HUDEP-2 (cell line): ENCODE measurements around the gene GIT2.
A peak's percentile ranks its signal among the peaks of the same experiment; 100 is the strongest.
"Not testable (repeated sequence)": the region's sequence is repeated elsewhere in the genome, so short reads cannot be mapped to it uniquely, and the experiment has no call there.

Experiments used
- DNase-seq, 76 experiments: peaks; one replicate each; lab custom pipeline; 2025; ENCODE audit not compliant: unreplicated experiment in 76 of 76; lab: John Stamatoyannopoulos, UW

Gene GIT2

GRCh38 chr12:109986236-109986635 lies 9.9 kb downstream of the GIT2 start:
- DNase-seq = not testable (repeated sequence)

- DNase-seq = peak in 17 of 76 experiments; percentile 2 to 45 (median 11)
Observed at GRCh38 chr12:109983432-109984142, 12.6 kb downstream of the GIT2 start.

DNA sequence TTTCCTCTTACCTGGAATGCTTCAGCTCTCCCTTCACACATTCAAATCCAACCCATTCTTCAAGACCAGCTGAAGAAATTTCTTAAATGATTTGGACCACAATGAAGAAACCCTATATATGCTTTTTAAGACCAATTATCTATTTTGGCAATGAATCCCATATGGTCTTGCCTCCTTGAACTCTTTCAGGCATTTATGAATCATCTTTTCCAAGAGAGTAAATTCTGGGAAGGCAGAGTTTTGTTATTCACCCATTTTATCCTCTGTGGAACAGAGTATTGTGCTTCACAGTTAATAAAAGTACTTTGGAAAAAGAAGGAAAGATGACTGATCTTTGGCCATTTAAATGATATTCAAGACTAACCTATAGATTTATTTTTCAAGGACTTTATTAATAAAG lies 14.0 kb downstream of the GIT2 start:
- DNase-seq = no peak

- no peak for DNase-seq
Observed at GRCh38 chr12:109981311-109981710, 14.9 kb downstream of the GIT2 start.

GRCh38 chr12:109972821-109973220 lies 23.3 kb downstream of the GIT2 start:
- no peak for DNase-seq

DNA sequence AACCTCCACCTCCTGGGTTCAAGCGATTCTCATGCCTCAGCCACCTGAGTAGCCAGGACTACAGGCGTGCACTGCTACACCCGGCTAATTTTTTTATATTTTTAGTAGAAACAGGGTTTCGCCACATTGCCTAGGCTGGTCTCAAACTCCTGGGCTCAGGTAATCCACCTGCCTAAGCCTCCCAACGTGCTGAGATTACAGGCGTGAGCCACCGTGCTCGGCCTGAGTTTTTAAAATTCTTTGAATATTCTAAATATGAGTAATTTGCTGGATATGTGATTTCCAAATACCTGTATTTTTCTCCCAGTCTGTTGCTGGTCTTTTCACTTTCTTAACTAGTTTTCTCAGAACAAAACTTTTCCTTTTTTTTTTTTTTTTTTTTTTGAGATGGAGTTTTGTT lies 27.4 kb downstream of the GIT2 start:
- DNase-seq = no peak

DNA sequence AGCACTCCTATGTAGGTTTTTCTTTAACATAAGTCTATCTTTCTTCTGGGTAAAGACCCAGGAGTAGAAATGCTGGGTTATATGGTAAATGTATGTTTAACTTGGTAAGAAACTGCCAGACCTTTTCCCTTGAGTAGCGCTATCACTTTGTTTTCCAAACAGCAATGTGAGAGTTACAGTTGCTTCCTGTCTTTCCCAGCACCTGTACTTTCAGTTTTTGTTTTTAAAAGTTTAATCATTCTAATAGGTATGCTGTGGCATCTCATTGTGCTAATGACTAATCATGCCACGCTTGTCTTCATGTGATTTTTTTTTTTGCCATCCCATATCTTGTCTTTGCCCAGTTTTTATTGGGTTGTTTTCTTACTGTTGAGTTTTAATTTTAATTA lies 28.1 kb downstream of the GIT2 start:
- no peak for DNase-seq

GRCh38 chr12:109967383-109968031 lies 28.7 kb downstream of the GIT2 start:
- no peak for DNase-seq

DNA sequence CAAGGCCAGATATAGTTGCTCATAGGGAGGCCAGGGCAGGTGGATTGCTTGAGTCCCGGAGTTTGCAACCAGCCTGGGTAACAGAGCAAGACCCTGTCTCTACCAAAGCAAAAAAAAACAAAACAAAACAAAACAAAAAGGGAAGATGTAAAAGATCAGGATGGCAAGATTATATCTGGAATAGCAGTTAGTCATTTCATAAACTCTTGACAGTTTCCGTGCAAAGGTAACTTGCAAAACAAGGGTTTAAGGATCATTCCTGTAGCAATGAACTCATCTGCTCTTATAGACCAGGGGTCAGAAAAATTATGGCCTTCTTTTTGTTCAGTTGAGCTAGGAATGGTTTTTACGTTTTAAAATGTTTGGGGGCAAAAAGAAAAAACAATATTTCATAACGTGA lies 29.6 kb downstream of the GIT2 start:
- no peak for DNase-seq

- peak in 2 of 76 experiments; percentile 6 to 14 for DNase-seq
Observed at GRCh38 chr12:109963743-109964429, 32.3 kb downstream of the GIT2 start.

- DNase-seq = no peak
Observed at GRCh38 chr12:109963330-109963729, 32.8 kb downstream of the GIT2 start.

GRCh38 chr12:109962398-109962797 lies 33.8 kb downstream of the GIT2 start:
- no peak for DNase-seq

DNA sequence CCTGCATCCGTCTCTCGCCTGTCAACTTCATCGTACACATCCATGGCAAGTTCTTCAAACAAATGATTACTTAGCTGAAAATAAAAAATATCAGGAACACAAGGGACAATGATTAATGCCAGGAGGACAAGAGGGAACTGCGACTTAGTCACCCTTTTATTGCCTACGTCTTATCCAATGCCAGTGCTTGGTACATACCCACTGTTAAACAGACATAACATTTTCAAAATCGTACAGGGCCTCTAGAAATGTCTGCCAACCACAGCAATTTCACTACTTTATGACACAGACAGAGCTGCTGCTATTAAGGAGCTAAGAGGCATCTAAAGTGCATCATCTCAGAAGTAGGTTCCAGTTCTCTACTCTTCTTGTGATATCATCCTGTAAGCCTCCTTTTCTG lies 34.6 kb downstream of the GIT2 start:
- no peak for DNase-seq

DNA sequence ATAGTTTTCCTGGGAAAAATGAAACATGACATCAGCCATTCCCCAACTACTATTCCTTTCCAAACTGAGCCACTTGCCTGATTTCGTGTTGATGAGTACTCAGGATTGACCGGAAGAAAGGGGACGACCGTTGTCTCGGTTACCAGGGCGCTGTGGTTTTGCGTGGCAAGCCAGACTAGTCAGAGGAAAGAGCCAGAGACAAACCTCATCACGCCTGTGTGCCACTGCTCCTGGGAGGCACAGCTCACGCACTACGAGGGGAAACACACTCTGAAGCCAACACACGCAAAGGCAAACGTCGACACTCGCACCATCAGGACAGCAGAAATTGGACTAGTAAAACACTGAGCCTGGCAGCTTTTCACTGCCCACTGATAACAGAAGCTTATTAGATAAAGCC lies 35.0 kb downstream of the GIT2 start:
- no peak for DNase-seq

- DNase-seq = no peak
Observed at GRCh38 chr12:109959411-109960093, 36.6 kb downstream of the GIT2 start.

- no peak for DNase-seq
Observed at GRCh38 chr12:109958374-109958773, 37.8 kb downstream of the GIT2 start.

DNA sequence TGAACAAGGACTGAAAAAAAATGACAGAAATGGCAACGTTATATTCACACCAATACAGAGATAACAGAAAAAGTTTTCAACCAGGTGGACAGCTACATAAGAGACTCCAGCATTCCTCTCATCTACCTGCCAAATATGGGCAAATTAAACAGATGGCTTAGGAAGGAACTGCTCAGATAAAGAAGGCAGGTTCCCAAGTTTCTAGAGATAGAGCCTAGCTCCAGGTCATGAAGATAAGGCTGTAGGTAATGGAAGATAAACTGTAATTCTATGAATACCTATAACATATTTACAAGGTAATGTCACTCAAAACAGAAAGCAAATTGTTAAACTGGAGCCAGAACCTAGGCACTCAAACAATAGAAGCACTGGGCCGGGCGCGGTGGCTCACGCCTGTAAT lies 42.5 kb downstream of the GIT2 start:
- DNase-seq = no peak

DNA sequence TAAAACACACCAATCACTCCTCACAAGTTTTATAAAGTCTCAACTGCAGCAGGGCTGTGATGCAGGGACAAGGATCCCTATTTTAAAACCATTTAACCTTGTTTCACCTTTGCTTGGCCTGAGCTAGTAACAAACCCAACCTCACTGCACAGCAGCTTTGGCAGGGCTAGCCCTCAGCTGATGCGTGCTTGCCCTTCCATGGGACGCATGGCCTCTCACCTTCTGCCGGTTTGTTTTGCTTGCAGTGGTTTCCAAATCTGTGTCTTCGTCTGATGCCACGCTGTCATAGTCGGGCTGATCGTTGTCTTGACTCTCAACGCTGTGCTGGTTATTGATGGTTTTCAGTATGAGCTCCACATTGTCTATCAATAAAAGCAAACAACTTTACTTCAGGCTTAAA lies 43.3 kb downstream of the GIT2 start:
- DNase-seq = no peak

DNA sequence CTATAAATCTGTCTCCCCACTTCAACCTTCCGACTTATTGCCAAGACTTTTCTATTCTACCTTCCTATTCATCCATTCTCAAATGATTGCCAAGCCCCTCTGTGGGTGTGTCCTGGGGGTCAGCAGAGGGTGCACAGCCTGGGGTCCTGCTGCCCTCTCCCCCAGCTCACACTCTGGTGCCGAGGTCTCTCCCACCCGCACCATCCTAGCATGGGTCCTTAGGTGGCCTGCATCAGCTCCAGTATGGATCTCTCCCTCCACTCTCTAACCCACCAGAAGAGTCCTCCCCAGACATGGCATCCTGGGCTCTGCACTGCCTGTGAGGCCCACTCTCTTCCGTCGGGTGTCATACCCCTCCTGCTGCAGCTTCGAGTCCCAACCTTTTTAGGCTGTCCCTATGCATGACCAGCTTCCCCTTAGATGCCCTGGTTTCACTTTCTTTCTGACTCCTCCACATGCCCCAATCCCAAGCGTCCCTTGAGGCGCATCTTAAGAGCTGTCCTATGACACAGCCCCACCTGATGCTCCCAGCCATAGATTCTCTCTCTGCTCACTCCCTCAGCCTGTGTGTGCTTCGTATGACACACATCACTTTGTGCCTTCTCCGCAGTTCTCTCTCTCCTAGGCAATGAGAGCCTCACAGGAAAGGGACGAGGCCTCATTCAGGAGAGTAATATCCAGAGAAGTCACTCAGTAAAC lies 43.9 kb downstream of the GIT2 start:
- no peak for DNase-seq

GRCh38 chr12:109951751-109952150 lies 44.4 kb downstream of the GIT2 start:
- DNase-seq = no peak

- DNase-seq = no peak
Observed at GRCh38 chr12:109951136-109951535, 45.0 kb downstream of the GIT2 start.
